Heart left ventricle (tissue), 16 donors: ENCODE measurements around the gene PHIP. TPM values are rescaled to one million over a fixed set of nuclear protein-coding genes. Genes with fewer than 3 reads are reported as not detected.

Source experiments
- ATAC-seq, 4 donors: fragments of 200-7000 bp; cut with Tn5 transposase; one replicate each; pipeline ENCODE4 v1.9.1; 2020 to 2022; ENCODE audit warnings: moderate library complexity in 4 of 4, mild to moderate bottlenecking in 3 of 4, moderate number of reproducible peaks in 1 of 4
- DNase-seq, 5 donors: peaks; one replicate each; pipeline ENCODE4 v3.0.0-alpha.2; 2020
- H3K27ac ChIP-seq, 12 donors: fragments of 200-600 bp; sonication (generic) in 4 of 12; one replicate each; pipeline versions ENCODE4 v1.5.0 to v1.8.0; 2016 to 2022; ENCODE audit warnings: mild to moderate bottlenecking in 2 of 12
- H3K27me3 ChIP-seq, 9 donors: fragments of 200-600 bp; sonication (generic) in 2 of 9; one replicate each; pipeline versions ENCODE4 v1.5.1 to v1.8.0; 2016 to 2022; ENCODE audit warnings: mild to moderate bottlenecking in 3 of 9
- H3K36me3 ChIP-seq, 9 donors: fragments of 200-600 bp; sonication (generic) in 2 of 9; one replicate each; pipeline versions ENCODE4 v1.5.0 to v1.8.0; 2018 to 2022; ENCODE audit warnings: mild to moderate bottlenecking in 2 of 9
- H3K4me1 ChIP-seq, 12 donors: fragments of 200-600 bp; sonication (generic) in 4 of 12; one replicate each; pipeline versions ENCODE4 v1.5.0 to v1.8.0; 2016 to 2022; ENCODE audit warnings: mild to moderate bottlenecking in 3 of 12
- H3K4me3 ChIP-seq, 12 donors: fragments of 200-600 bp; sonication (generic) in 4 of 12; one replicate each; pipeline versions ENCODE4 v1.5.0 to v1.8.0; 2017 to 2022; ENCODE audit warnings: mild to moderate bottlenecking in 9 of 12, moderate library complexity in 4 of 12
- H3K9me3 ChIP-seq, 12 donors: fragments of 200-600 bp; sonication (generic) in 4 of 12; one replicate each; pipeline versions ENCODE4 v1.5.0 to v1.8.0; 2016 to 2022; ENCODE audit warnings: mild to moderate bottlenecking in 1 of 12
- POLR2A ChIP-seq, 2 donors: fragments of 450-650 bp; IDR thresholded peaks; one replicate each; pipeline ENCODE4 v1.6.1; 2017; ENCODE audit warnings: antibody characterized with exemption in 2 of 2, mild to moderate bottlenecking in 2 of 2, moderate library complexity in 2 of 2
- WGBS, 4 donors: extraction: QIAGEN DNeasy Blood & Tissue Kit in 2 of 4; methylation state at CpG; one replicate each; pipeline versions ENCODE4 v1.1.5 to v1.1.7; 2013 to 2018; 5-methylcytosine and 5-hydroxymethylcytosine counted together
- intact Hi-C, 10 donors: fragments of 100-400 bp; cut with DNase I; formaldehyde crosslinking; loops; one replicate each; pipeline versions ENCODE4 v1.11.1 to v1.14.2; 2022
- polyA plus RNA-seq, 2 donors: library from polyadenylated mRNA; stranded (reverse); fragments of 200-250 nt; gene quantifications; one replicate each; pipeline ENCODE4 v1.2.3, GENCODE V29; 2013
- total RNA-seq, 9 donors: library from RNA; depleted of rRNA in 2 of 9; stranded (reverse); fragments of >200 nt in 2 of 9; fragmentation: NEBNext Ultra II Directional in 3 of 9; extraction: Animal tissue kit (Norgen Biotek cat#: 25700) in 3 of 9; gene quantifications; one replicate each; pipeline versions ENCODE4 v1.1.0 to v1.2.4, GENCODE V29; 2016 to 2023
- TF ChIP-seq, protein P1 (sequence below), 12 donors: fragments of 200-600 bp; sonication (generic) in 4 of 12; IDR thresholded peaks; one replicate each; pipeline versions ENCODE4 v1.5.0 to v1.8.0; 2018 to 2022; ENCODE audit warnings: antibody characterized with exemption in 12 of 12, mild to moderate bottlenecking in 5 of 12
- donor health status: ischemic (EF 13 %, LVEDD 7.1; RV severe dilation, severe dysfunction).
- donor health status: healthy with polysubstance abuse.
- donor health status: DM: no; HTN: yes; CAD: no.
- donor health status: DM: no; HTN: no; CAD: no.
- donor health status: ischemic (EF 25% LVEDD 6.9; RV normal size, moderate dysfunction).
- donor health status: ischemic (EF 25% LVEDD 5.7; RV mildly dilated, moderate dysfunction).
- donor health status: healthy.
- donor health status: DM: yes; HTN: yes; CAD: no.
- donor health status: ischemic (EF 35%, LVEDD 5.7; RV mildly dilated, moderate dysfunction).
- donor health status: nonischemic (EF 11% LVEDD 7.7; RV severe dilation, severe dysfunction).
- donor health status: DM: yes; HTN: yes; CAD: no.
- donor health status: PGD.
- donor health status: ischemic (EF 29% LVEDD 5.4; RV normal size, mild dysfunction).
- donor health status: nonischemic (EF 23%, LVEDD 6.1; RV moderate dilation, normal function).

Gene PHIP
- total and polyA plus RNA-seq, 11 donors, result 5.6 to 18.9 (median 12.5) TPM

DNA sequence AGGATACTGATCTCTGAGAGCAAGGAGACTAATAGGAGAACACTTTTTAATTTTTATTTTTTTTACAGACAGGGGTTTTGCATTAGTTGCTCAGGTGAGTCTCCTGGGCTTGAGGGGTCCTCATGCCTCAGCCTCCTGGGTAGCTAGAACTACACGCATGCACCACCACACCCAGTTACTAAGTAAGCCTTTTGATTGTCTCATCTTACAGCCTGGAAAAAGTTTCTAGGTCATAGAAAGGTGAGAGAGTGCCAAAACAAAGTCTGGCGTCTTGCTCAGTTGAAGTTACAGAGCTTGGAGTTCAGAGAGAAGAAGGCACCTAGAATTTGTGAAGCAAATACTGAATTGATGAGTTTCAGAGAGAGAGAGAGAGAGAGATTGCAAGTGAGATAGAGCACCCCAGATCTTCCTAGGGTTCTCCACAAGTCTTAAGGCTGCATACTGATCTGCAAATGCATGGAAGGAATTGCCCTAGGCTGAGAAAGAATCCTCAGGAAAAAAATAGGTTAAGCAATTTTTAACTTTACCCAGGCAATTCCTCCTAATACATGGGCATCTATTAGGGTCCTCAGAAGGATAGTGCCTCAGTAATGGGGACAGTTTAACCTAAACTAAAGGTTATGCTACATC lies 37.6 kb upstream of the PHIP start:
- intact Hi-C loops, result no loop called here
- 44 to 65% (median 56%) methylated on average over 2 of the region's 2 CpGs for WGBS, 4 donors
- ATAC-seq, result no peak

DNA sequence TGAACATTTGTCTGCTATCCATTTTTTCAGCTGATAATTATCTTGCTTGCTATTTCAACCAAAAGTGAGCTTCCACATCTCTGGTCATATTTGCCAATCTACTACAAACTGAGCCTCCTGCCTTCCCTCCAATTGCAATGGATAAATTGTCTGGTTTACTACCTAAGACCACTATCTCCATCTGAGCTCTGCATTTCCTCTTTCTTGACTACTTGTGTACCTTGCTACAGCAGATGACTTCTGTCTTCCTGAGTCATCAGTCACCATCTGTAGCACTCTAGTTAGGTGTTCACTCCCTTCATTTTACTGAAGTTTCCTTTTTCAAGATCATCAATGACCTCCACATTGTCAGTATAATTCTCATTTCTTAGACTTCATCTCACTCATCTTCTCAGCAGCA lies 33.5 kb upstream of the PHIP start:
- Histone ChIP-seq H3K4me3 (no peak overlapping the region), H3K27ac (no peak overlapping the region), H3K36me3 (no peaks in the 10 kb centered on the region), H3K27me3 (peaks cover 0 to 6% (median 0%) of the 10 kb centered on the region in 9 donors), H3K4me1 (no peaks in the 10 kb centered on the region), H3K9me3 (no peaks in the 10 kb centered on the region)
- intact Hi-C loops, result no loop called here
- DNase-seq (no peak), ATAC-seq (no peak)
- TF ChIP-seq POLR2A (IDR thresholded peaks at IDR 0.05), result no peak
- TF ChIP-seq, protein P1, sequence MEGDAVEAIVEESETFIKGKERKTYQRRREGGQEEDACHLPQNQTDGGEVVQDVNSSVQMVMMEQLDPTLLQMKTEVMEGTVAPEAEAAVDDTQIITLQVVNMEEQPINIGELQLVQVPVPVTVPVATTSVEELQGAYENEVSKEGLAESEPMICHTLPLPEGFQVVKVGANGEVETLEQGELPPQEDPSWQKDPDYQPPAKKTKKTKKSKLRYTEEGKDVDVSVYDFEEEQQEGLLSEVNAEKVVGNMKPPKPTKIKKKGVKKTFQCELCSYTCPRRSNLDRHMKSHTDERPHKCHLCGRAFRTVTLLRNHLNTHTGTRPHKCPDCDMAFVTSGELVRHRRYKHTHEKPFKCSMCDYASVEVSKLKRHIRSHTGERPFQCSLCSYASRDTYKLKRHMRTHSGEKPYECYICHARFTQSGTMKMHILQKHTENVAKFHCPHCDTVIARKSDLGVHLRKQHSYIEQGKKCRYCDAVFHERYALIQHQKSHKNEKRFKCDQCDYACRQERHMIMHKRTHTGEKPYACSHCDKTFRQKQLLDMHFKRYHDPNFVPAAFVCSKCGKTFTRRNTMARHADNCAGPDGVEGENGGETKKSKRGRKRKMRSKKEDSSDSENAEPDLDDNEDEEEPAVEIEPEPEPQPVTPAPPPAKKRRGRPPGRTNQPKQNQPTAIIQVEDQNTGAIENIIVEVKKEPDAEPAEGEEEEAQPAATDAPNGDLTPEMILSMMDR (IDR thresholded peaks at IDR 0.05), result no peak

More for the DNA sequence above, 37.6 kb upstream of the PHIP start:
- Histone ChIP-seq H3K4me3 (no peak overlapping the region), H3K4me1 (no peaks in the 10 kb centered on the region), H3K9me3 (no peaks in the 10 kb centered on the region), H3K27ac (no peak overlapping the region), H3K27me3 (no peaks in the 10 kb centered on the region), H3K36me3 (no peaks in the 10 kb centered on the region)
- TF ChIP-seq, protein P1 (IDR thresholded peaks at IDR 0.05), result no peak
- TF ChIP-seq POLR2A (IDR thresholded peaks at IDR 0.05), result no peak
- no peak for DNase-seq

DNA sequence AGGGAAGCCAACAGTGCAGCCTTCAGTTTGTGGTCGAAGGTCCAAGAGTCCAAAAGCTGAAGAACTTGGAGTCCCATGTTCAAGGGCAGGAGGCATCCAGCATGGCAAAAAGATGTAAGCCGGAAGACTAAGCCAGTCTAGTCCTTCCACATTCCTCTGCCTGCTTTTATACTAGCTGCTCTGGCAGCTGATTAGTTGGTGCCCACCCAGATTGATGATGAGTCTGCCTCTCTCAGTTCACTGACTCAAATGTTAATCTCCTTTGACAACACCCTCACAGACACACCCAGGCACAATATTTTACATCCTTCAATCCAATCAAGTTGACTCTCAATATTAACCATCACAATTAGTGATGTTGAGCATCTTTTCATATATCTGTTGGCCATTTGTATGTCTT lies 23.1 kb upstream of the PHIP start:
- WGBS, 4 donors, result 84 to 100% (median 94%) methylated on average over 2 of the region's 2 CpGs
- no peak for TF ChIP-seq POLR2A (IDR thresholded peaks at IDR 0.05)
- TF ChIP-seq, protein P1 (IDR thresholded peaks at IDR 0.05), result no peak
- no peak overlapping the region for H3K27ac ChIP-seq
- no peaks in the 10 kb centered on the region for H3K27me3 ChIP-seq
- DNase-seq, result no peak
- ATAC-seq, result no peak
- intact Hi-C loops, result no loop called here
- no peaks in the 10 kb centered on the region for H3K36me3 ChIP-seq
- no peaks in the 10 kb centered on the region for H3K9me3 ChIP-seq
- no peaks in the 10 kb centered on the region for H3K4me1 ChIP-seq
- no peak overlapping the region for H3K4me3 ChIP-seq

DNA sequence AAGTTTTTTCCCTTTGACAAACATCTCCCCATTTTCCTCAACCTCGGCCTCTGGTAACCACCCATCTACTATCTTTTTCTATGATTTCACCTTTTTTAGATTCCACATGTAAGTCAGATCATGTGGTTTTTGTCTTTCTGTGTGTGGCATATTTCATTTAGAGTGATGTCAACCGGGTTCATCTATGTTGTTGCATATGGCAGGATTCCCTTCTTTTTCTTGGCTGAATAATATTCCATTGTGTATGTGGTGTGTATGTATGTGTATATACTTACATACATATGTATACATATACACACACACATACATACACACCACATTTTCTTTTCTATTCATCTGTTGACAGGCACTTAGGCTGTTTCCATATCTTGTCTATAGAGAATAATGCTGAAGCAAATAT lies 22.2 kb upstream of the PHIP start:
- WGBS, 4 donors, result 90 to 94% (median 92%) methylated on average over 2 of the region's 2 CpGs
- H3K4me3 ChIP-seq, result no peak overlapping the region
- DNase-seq (no peak), ATAC-seq (no peak)
- H3K27me3 ChIP-seq, result no peaks in the 10 kb centered on the region
- no peak for TF ChIP-seq POLR2A (IDR thresholded peaks at IDR 0.05)
- TF ChIP-seq, protein P1 (IDR thresholded peaks at IDR 0.05), result no peak
- no peaks in the 10 kb centered on the region for H3K4me1 ChIP-seq
- no peaks in the 10 kb centered on the region for H3K36me3 ChIP-seq
- intact Hi-C loops, result no loop called here
- no peaks in the 10 kb centered on the region for H3K9me3 ChIP-seq
- H3K27ac ChIP-seq, result no peak overlapping the region
